IMR-90 (cell line): ENCODE results near the gene ZNF423.

Source experiments
- BHLHE40 ChIP-seq: fragments of 150-350 bp; IDR thresholded peaks from 2 replicates; pipeline ENCODE4 v1.6.1; 2016; ENCODE audit warnings: mild to moderate bottlenecking, low read depth, low read length
- CEBPB ChIP-seq: IDR thresholded peaks from 2 replicates; pipeline ENCODE4 v1.6.1; 2012; ENCODE audit warnings: low read depth, low read length, improper control_type of control experiment
- CTCF ChIP-seq: conservative IDR thresholded peaks from 2 replicates; pipeline ENCODE4 v1.5.1; 2012; ENCODE audit warnings: mild to moderate bottlenecking, low read depth, low read length, improper control_type of control experiment
- FOS ChIP-seq: fragments of 150-350 bp; IDR thresholded peaks from 2 replicates; pipeline ENCODE4 v1.6.1; 2016; ENCODE audit warnings: low read depth, low read length
- MAFK ChIP-seq: IDR thresholded peaks from 2 replicates; pipeline ENCODE4 v1.6.1; 2012; ENCODE audit warnings: low read depth, low read length, improper control_type of control experiment
- MAZ ChIP-seq: IDR thresholded peaks from 2 replicates; pipeline ENCODE4 v1.6.1; 2012; ENCODE audit warnings: low read depth, mild to moderate bottlenecking, low read length, improper control_type of control experiment, moderate library complexity, borderline replicate concordance
- MXI1 ChIP-seq: IDR thresholded peaks from 2 replicates; pipeline ENCODE4 v1.6.1; 2012; ENCODE audit warnings: low read depth, mild to moderate bottlenecking, low read length, moderate library complexity, borderline replicate concordance
- NFE2L2 ChIP-seq: fragments of 150-350 bp; IDR thresholded peaks from 2 replicates; pipeline ENCODE4 v1.6.1; 2016; ENCODE audit warnings: low read depth, mild to moderate bottlenecking, low read length
- POLR2A ChIP-seq: IDR thresholded peaks from 2 replicates; pipeline ENCODE4 v1.6.1; 2012; ENCODE audit warnings: mild to moderate bottlenecking, low read depth, low read length
- RAD21 ChIP-seq: IDR thresholded peaks from 2 replicates; pipeline ENCODE4 v1.6.1; 2012; ENCODE audit warnings: low read length, improper control_type of control experiment
- RFX5 ChIP-seq: IDR thresholded peaks from 2 replicates; pipeline ENCODE4 v1.8.0; 2012; ENCODE audit warnings: low read depth, mild to moderate bottlenecking, low read length, moderate library complexity
- SMC3 ChIP-seq: fragments of 150-350 bp; IDR thresholded peaks from 2 replicates; pipeline ENCODE4 v1.6.1; 2016; ENCODE audit warnings: low read depth, mild to moderate bottlenecking, antibody characterized with exemption, low read length, moderate library complexity
- USF2 ChIP-seq: fragments of 150-350 bp; IDR thresholded peaks from 2 replicates; pipeline ENCODE4 v1.6.1; 2017; ENCODE audit warnings: mild to moderate bottlenecking, antibody characterized with exemption, low read length, low read depth

GRCh38 chr16:49599281-49599680, 256.6 kb downstream of the ZNF423 start:
- TF ChIP-seq CTCF (no peak), POLR2A (no peak), MXI1 (no peak), USF2 (no peak), MAFK (no peak), MAZ (no peak), CEBPB (no peak), RAD21 (no peak), RFX5 (no peak), SMC3 (no peak), FOS (no peak), NFE2L2 (no peak), BHLHE40 (no peak)
